HUDEP-2 (cell line): Measurements from ENCODE around the gene TGFBR1.

Experiments used
- DNase-seq, 76 experiments: peaks; one replicate each; lab custom pipeline; 2025; ENCODE audit not compliant: unreplicated experiment in 76 of 76; lab: John Stamatoyannopoulos, UW

Gene TGFBR1

DNA sequence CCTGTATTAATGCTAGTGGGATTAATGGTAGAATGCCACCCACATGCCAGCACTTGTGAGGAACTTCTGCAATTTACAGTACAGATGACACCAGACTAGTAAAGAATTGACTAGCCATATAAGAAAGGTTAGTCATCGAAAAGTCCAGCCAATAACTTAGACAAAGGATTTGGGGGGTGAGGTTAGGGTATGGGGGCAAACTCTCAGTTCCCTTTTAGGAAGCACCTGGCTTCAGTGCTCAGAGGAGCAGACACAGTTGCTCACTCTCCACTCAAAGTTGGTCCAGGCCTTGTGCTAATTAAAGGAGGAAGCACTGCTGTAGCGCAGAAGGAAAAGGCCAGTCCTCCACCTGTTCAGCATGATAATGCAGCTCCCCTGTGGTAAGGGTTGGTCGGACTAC is 25.2 kb downstream of the TGFBR1 start:
- no peak for DNase-seq

DNA sequence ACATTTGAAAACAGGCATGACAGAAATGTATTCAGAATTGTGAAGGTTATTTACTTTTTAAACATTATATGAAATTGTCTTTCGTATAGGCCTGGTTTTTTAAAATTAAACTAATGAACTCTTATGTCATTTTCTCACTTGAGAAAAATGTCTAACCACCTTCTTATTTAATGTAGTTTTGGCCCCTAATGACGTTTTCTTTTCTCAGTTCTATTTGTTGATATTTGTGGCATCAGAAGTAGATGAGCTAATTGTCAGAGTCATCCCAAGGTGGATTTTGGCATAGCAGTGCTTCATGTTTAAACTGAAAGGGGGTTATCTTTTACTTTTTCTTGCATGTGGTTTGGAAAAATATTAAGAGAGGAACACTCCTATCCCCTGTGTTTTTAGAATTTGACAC is 28.2 kb downstream of the TGFBR1 start:
- no peak for DNase-seq

DNA sequence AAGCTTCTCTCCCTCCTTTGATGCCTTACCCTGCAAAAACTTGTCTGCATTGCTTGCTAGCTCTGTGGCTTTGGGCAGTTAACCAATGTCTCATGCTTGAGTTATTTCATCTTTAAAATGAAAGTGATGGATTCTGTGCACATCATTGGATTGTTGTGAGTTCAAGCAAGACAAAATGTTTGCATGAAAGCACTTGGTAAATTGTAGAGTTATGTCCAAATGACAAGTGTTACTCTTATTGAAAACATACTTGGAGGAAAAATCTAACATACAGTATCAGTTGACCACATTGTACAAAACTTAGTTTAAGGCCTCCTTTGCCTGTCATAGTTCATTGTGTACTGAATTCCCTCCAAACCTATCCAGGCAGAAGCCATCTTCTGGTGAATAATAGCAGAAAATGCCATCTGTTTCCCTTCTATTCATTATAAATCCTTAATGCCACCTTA is 30.0 kb downstream of the TGFBR1 start:
- DNase-seq = no peak

DNA sequence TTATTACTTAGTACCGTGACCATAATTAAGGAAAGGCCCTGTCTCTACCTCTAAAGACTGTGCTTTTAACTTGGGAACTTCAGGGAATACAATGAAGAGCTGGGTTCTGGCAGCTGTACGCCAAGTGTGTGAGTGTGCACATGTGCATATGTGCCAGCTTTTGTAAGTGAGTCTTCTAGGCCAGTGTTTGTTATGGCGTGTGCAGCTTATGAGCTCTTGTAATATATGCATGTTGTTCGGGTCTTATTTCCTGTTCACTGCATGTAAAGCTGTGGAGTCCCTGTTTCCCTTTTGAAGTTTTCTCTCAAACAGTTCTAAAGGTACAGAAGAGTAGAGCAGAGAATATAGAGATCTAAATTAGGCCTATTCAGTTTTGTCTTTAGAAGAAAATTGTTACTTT is 30.5 kb downstream of the TGFBR1 start:
- no peak for DNase-seq

DNA sequence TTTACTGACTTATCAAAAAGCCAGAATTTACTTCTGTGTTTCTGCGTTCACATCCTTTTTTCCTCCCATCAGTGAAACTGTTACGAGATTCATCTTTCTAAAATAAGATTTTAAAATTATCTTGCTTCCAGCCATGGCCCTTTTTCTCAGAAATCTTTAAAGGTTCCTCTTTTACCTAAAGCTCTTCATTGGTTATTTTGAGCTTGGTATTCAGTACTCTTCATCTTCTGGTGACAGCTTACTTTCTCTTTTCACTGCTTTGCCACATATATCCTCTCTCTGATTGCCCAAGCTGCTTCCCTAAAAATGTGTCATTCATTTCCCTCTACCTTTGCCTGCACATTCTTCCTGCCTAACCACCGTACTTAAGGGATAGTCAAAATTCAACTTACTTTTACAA is 32.3 kb downstream of the TGFBR1 start:
- no peak for DNase-seq

- no peak for DNase-seq
Measured at GRCh38 chr9:99137891-99138290, 33.0 kb downstream of the TGFBR1 start.

DNA sequence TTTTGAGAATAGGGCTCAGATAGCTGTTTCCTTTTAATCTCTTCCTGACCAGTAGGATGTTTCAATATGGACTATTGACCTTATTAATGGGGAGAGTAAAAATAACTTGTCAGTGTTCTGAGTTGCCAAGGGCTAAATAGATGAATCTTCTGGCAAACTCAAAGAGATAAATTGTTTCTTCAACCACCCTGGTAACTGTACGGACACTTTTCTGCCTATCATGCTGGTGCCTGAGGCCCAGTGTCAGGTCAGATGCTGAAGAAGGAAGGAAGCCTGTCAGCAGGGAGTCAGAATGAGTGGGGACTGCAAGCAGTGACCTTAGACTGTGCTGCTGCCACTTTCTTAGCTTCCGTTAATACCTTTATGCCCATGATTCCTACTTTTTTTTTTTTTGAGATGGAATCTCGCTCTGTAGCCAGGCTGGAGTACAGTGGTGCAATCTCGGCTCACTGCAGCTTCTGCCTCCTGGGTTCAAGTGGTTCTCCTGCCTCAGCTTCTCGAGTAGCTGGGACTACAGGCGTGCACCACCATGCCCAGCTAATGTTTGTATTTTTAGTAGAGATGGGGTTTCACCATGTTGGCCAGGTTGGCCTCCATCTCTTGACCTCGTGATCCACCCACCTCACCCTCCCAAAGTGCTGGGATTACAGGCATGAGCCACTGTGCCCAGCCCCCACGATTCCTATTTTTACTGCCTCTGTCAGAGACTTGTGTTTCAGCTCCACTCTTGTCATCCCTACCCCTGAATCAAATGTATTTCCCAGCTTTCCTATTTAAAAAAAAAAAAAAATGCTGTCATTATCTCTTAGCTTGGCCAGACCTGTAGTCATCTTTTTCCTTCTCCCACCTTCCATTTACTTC is 33.7 kb downstream of the TGFBR1 start:
- DNase-seq = no peak

- no peak for DNase-seq
Measured at GRCh38 chr9:99139868-99140267, 35.0 kb downstream of the TGFBR1 start.

GRCh38 chr9:99140685-99141314 is 35.9 kb downstream of the TGFBR1 start:
- DNase-seq = peak in 39 of 76 experiments; percentile 1 to 53 (median 22)

DNA sequence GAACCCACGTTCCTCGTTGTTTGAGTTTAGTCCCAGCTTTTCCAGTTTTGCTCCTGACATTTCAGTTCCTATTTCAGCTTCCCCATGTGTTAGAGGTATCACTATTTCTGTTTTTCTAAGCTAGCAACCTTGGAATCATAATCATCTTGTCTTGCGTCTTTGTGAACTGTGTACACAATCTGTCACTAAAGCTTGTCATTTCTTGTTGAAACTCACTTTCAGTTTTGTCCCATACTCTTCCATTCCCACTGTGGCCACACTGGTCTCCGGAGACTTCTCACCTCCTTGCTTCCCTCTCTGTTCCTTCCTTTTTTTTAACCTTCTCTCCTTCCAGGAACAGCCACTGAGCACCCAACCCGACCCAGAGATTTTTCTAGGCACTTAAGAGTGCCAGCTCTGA is 36.9 kb downstream of the TGFBR1 start:
- DNase-seq = no peak

GRCh38 chr9:99142275-99142674 is 37.4 kb downstream of the TGFBR1 start:
- DNase-seq = no peak

DNA sequence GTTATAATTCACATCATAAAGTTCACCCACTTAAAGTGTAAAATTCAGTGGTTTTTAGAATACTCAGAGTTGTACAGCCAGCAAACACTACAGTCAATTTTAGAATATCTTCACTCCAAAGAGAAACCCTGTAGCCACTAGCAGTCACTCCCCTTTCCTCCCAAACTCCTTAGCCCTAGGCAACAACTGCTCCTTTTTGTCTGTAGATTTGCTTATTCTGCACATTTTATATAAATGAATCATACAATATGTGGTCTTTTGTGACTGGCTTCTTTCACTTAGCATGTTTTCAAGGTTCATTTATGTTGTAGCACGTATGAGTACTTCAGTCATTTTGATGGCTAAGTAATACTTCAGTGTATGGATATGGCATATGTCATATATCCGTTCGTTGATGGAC is 38.7 kb downstream of the TGFBR1 start:
- no peak for DNase-seq

DNA sequence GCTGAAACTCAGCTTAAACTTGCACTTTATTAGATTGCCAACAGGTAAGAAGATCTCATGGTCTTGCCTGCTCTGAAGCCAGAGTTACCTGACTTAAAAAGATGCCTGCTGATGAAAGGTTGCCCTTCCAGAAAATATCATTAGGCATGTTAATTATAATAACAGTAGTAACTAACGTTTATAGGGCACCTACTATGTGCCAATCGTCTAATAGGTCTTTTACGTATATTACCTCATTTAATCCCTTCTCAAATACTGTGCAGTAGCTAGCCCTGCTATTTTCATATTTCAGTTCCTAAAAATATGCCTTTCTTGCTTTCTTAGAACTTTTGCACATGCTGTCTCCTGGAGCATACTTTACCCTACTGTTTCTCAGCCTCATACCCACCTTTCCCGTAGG is 40.1 kb downstream of the TGFBR1 start:
- no peak for DNase-seq

- DNase-seq = no peak
Measured at GRCh38 chr9:99146574-99146973, 41.7 kb downstream of the TGFBR1 start.

- DNase-seq = no peak
Measured at GRCh38 chr9:99147177-99147576, 42.3 kb downstream of the TGFBR1 start.

GRCh38 chr9:99150451-99151171 is 45.7 kb downstream of the TGFBR1 start:
- DNase-seq = no peak

GRCh38 chr9:99154356-99154755 is 49.4 kb downstream of the TGFBR1 start:
- no peak for DNase-seq

- no peak for DNase-seq
Measured at GRCh38 chr9:99155736-99156135, 50.8 kb downstream of the TGFBR1 start.

GRCh38 chr9:99158629-99159028 is 53.7 kb downstream of the TGFBR1 start:
- DNase-seq = no peak

DNA sequence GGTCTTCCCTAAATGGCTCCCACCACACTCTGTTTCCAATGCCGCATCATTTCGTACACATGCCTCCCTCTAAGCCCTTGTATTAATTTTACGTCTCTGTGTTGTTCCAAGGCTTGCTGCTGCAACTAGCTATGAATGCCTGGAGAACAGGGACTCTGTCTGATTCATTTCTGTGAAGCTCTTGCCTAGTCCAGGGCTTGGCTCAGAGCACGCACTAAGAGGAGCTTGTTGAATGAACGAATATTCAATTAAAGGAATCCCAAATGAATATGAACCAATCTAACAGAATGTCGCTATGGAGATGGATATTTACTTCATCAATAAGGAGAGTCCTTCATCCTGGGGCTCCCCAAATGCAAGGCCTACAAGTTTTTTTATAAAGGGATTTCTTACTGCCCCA is 55.3 kb downstream of the TGFBR1 start:
- DNase-seq = no peak

DNA sequence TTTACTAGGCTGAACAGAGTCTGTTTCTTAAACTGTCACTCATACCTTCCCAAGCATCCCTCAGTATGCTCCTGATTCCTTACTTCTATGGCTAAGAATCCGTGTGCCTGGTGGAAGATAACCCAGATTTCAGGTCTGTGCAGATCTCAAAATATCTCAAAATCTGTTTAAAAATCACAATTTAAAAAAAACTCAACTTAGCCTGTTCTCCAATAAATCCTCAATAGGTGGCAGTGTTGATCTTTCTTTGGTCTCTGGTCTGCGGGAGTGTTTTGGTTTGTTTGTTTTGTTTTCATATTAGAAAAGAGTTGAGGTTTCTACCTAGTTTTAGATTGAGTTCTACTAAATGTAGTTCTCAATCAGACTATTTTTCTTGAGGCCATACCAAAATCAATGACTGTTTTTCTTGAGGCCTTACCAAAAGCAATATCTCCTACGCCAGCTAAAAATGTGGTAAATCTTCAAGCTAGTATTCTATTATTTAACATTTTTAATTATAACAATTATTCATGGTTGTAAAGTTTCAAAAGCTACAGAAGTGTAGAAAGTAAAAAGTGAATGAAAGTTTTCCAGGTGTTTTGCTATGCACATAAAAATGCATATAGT is 57.9 kb downstream of the TGFBR1 start:
- DNase-seq = peak in 12 of 76 experiments; percentile 5 to 25 (median 12)
